Gastroesophageal sphincter (tissue), 4 donors: Measurements from ENCODE around the gene SERPINB10. TPM values are rescaled to one million over a fixed set of nuclear protein-coding genes. Genes with fewer than 3 reads are reported as not detected.

ENCODE experiments used
- ATAC-seq: fragments of 150-250 bp; one replicate; pipeline ENCODE4 v1.9.1; 2016; ENCODE audit warnings: mild to moderate bottlenecking, moderate library complexity
- H3K27ac ChIP-seq, 4 donors: fragments of 200-600 bp; sonication (generic) in 3 of 4; 1 replicate in 3 of 4; 2 replicates in 1 of 4; pipeline ENCODE4 v1.5.1; 2016 to 2019
- H3K27me3 ChIP-seq: fragments of 200-600 bp; sonication (generic); one replicate; pipeline ENCODE4 v1.5.1; 2019
- H3K36me3 ChIP-seq, 2 donors: fragments of 200-600 bp; sonication (generic); one replicate each; pipeline ENCODE4 v1.5.1; 2019; ENCODE audit warnings: control low read depth in 1 of 2
- H3K4me1 ChIP-seq, 3 donors: fragments of 200-600 bp; sonication (generic); 1 replicate in 2 of 3; 2 replicates in 1 of 3; pipeline ENCODE4 v1.5.1; 2016 to 2019; ENCODE audit warnings: control low read depth in 2 of 3
- H3K4me3 ChIP-seq, 2 donors: fragments of 200-600 bp; sonication (generic); one replicate each; pipeline ENCODE4 v1.5.1; 2019; ENCODE audit warnings: mild to moderate bottlenecking in 1 of 2, moderate library complexity in 1 of 2
- H3K9me3 ChIP-seq, 3 donors: fragments of 200-600 bp; sonication (generic); one replicate each; pipeline ENCODE4 v1.5.1; 2017 to 2019; ENCODE audit warnings: control low read depth in 2 of 3
- CTCF ChIP-seq, 4 experiments: fragments of 200-600 bp in 2 of 4; fragments of 450-650 bp in 2 of 4; sonication (generic) in 1 of 4; IDR thresholded peaks; one replicate each; pipeline ENCODE4 v1.5.1; 2017 to 2019; ENCODE audit warnings: antibody characterized with exemption in 4 of 4, mild to moderate bottlenecking in 2 of 4, moderate library complexity in 2 of 4
- EP300 ChIP-seq: sonication (generic); formaldehyde crosslinking; IDR thresholded peaks from one replicate; pipeline ENCODE4 v1.6.1; 2017; ENCODE audit warnings: antibody characterized with exemption, mild to moderate bottlenecking
- POLR2A ChIP-seq, 2 donors: fragments of 450-650 bp; IDR thresholded peaks; one replicate each; pipeline ENCODE4 v1.6.1; 2017; ENCODE audit warnings: antibody characterized with exemption in 2 of 2, mild to moderate bottlenecking in 2 of 2, moderate library complexity in 1 of 2
- POLR2AphosphoS5 ChIP-seq: sonication (generic); formaldehyde crosslinking; IDR thresholded peaks from one replicate; pipeline ENCODE4 v1.6.1; 2017; ENCODE audit warnings: antibody characterized with exemption
- WGBS, 2 donors: methylation state at CpG; one replicate each; pipeline ENCODE4 v1.1.5; 2018; ENCODE audit warnings: low coverage in 1 of 2; 5-methylcytosine and 5-hydroxymethylcytosine counted together
- total RNA-seq, 4 donors: library from RNA; depleted of rRNA; stranded (reverse); fragments of >200 nt; gene quantifications; one replicate each; pipeline ENCODE4 v1.1.0, GENCODE V29; 2016

Gene SERPINB10
- total RNA-seq, 4 donors from 2014 or later, result 2.0 TPM; not detected in 3

DNA sequence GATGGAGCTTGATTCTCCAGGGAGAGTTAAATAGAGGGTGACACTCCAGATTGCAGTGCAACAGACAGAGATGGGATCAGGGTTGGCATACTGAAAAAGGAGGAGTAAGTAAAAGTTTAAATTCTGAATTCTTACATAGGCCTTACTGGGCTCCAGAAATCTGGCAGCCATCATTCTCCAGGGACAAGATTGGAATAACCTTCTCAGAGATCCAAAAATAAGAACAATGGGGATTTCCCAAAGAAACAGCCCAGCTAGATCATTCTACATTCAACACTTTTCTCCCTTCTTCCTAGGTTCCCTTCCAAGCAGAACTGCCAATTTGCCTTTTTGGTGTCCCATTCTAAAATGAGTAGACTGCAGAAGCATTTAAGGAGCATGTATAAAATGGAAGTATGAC is 35.2 kb upstream of the SERPINB10 start:
- Histone ChIP-seq H3K9me3 (no peaks in the 10 kb centered on the region), H3K27ac (no peak overlapping the region), H3K27me3 (no peaks in the 10 kb centered on the region), H3K4me1 (no peaks in the 10 kb centered on the region), H3K4me3 (no peak overlapping the region), H3K36me3 (no peaks in the 10 kb centered on the region)
- ATAC-seq, result no peak
- TF ChIP-seq POLR2AphosphoS5 (no peak), CTCF (IDR thresholded peaks at IDR 0.05) (no peak), EP300 (no peak), POLR2A (IDR thresholded peaks at IDR 0.05) (no peak)

DNA sequence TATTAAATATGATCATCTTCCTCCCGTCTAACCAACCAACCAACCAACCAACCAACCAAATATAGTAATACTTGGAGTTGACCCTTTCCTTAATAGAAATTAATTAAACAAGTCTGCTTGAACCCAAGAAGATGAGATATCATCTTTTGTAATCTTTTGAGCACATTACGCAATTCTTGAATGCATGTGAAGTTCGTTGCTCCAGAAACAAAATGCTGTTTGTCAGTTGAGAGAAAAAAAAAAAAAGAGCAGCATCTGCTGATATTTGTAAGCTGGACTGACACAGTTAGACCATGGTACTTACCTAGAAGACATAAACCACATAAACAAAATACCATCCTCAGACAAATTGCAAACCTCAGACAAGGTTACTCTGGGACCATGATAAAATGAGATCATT is 29.4 kb upstream of the SERPINB10 start:
- no peaks in the 10 kb centered on the region for H3K4me1 ChIP-seq
- peak; percentile 6 for ATAC-seq
- H3K27me3 ChIP-seq, result no peaks in the 10 kb centered on the region
- H3K36me3 ChIP-seq, result no peaks in the 10 kb centered on the region
- H3K27ac ChIP-seq, result no peak overlapping the region
- 67 to 72% methylated on average over 3 of the region's 3 CpGs for WGBS, 2 donors
- no peaks in the 10 kb centered on the region for H3K9me3 ChIP-seq
- H3K4me3 ChIP-seq, result no peak overlapping the region
- TF ChIP-seq CTCF (IDR thresholded peaks at IDR 0.05) (no peak), POLR2AphosphoS5 (no peak), EP300 (no peak), POLR2A (IDR thresholded peaks at IDR 0.05) (no peak)

- peak; percentile 26 for ATAC-seq
- H3K27me3 ChIP-seq, result no peaks in the 10 kb centered on the region
- H3K9me3 ChIP-seq, result no peaks in the 10 kb centered on the region
- 68 to 75% methylated on average over 4 of the region's 4 CpGs for WGBS, 2 donors
- H3K4me3 ChIP-seq, result no peak overlapping the region
- no peaks in the 10 kb centered on the region for H3K36me3 ChIP-seq
- TF ChIP-seq POLR2AphosphoS5 (no peak), POLR2A (IDR thresholded peaks at IDR 0.05) (no peak), CTCF (IDR thresholded peaks at IDR 0.05) (no peak), EP300 (no peak)
- no peak overlapping the region for H3K27ac ChIP-seq
- H3K4me1 ChIP-seq, result no peaks in the 10 kb centered on the region
Observed at GRCh38 chr18:63878925-63879324, 28.8 kb upstream of the SERPINB10 start.

DNA sequence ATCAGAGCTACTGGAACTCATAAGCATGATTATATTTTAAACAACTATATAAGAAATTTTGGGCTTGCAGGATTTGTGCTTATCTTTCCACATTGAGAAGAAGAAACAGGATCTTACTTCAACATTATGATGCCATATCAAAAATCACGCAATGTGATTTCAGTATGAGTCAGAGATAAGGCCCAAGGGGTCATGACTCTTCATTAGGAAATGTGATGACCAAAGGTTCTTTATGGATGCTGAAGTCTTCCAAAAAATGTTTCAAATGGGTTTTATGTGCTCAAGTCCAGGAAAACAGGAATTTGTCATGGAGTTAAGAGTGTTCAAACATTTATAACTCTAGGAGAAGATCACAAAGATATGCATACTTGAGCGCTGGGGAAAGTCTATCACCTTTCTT is 28.0 kb upstream of the SERPINB10 start:
- Histone ChIP-seq H3K27me3 (no peaks in the 10 kb centered on the region), H3K27ac (no peak overlapping the region), H3K36me3 (no peaks in the 10 kb centered on the region), H3K4me3 (no peak overlapping the region), H3K9me3 (no peaks in the 10 kb centered on the region), H3K4me1 (no peaks in the 10 kb centered on the region)
- 71 to 93% methylated on average over 2 of the region's 2 CpGs for WGBS, 2 donors
- no peak for ATAC-seq
- TF ChIP-seq EP300, result no peak
- no peak for TF ChIP-seq POLR2A (IDR thresholded peaks at IDR 0.05)
- TF ChIP-seq POLR2AphosphoS5, result no peak
- TF ChIP-seq CTCF (IDR thresholded peaks at IDR 0.05), result no peak

DNA sequence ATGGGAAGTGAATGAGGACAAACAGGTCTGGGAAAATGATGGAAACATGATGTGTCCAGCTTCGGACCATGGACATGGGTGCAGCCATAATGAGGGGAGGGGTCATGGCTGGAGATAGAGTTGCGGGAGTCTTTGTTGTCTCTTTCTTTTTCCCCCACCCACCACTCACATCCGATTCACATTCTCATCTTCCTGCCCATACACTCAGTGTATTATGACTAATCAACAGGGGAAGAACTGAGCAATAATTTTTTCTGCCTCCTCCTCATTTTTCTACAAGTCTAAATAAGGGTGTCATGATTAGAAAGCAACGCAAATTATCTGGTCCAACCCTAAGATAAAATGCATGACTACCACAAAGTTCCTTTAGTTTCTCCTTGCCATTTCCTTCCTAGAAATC is 25.9 kb upstream of the SERPINB10 start:
- H3K27ac ChIP-seq, result no peak overlapping the region
- no peaks in the 10 kb centered on the region for H3K9me3 ChIP-seq
- no peak overlapping the region for H3K4me3 ChIP-seq
- TF ChIP-seq POLR2A (IDR thresholded peaks at IDR 0.05) (no peak), CTCF (IDR thresholded peaks at IDR 0.05) (no peak), EP300 (no peak), POLR2AphosphoS5 (no peak)
- no peak for ATAC-seq
- no peaks in the 10 kb centered on the region for H3K4me1 ChIP-seq
- no peaks in the 10 kb centered on the region for H3K36me3 ChIP-seq
- 65 to 73% methylated on average over 4 of the region's 4 CpGs for WGBS, 2 donors
- no peaks in the 10 kb centered on the region for H3K27me3 ChIP-seq
